Mucosa of gallbladder (tissue), 1 donor: ENCODE data around the gene SLC12A4. TPM values are rescaled to one million over a fixed set of nuclear protein-coding genes. Genes with fewer than 3 reads are reported as not detected.
A peak's percentile ranks its signal among the peaks of the same experiment; 100 is the strongest.
"Not testable (repeated sequence)": the region's sequence is repeated elsewhere in the genome, so short reads cannot be mapped to it uniquely, and the experiment has no call there.

ENCODE experiments used
- DNase-seq: peaks from one replicate; pipeline ENCODE4 v3.0.0-alpha.2; 2020; ENCODE audit warnings: low spot score
- total RNA-seq: library from RNA; stranded (reverse); gene quantifications from one replicate; pipeline ENCODE4 v1.2.1, GENCODE V29; 2021
- donor health status: DM: no; HTN: no; CAD: no.

Gene SLC12A4
- 76.6 TPM for total RNA-seq

DNA sequence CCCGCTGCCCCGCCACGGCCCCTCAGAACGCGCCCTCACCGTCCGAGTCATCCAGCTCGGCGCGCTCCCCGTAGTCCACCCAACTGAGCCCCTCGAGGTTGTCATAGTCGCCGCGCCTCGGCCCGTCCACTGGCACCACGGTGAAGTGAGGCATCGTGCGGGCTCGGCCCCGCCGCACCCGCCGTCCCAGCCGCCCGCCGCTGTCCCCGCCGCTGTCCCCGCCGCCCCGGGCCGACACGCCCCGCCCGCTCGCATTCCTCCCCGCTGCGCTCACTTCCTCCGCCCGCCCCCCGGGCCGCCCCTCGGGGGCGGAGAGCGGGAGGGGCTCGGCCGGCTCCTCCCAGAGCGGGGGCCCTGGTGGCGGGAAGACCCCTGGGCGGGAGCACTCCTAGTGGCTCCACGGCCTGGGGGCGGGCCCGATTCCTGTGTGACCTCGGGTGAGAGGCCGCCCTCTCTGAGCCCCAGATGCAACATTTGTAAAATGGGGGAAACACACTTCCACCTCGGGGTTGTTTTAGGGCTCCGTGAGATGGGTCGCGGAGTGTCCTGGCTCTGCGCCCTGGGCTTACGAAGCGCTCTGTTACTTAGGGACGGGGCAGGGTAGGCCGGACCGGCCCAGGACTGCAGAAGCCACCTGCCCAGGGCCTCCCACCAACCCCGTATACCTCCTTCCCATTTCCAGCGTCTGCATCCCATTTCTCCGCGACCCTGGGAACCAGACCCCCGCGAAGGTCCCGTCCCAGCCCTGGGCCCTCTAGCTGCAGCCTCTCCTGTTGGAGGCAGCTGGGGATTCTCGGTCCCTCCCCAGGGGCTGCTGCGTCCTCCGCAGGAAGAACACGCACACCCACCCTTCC is at the start of gene SLC12A4:
TSS of gene SLC12A4 (minus strand) at position 238 of the 854 bp plus-strand sequence. CDS start at position 154, 84 bp downstream.
- peak; percentile 71 for DNase-seq

- no peak for DNase-seq
These were observed 47.2 kb upstream of the SLC12A4 start, which contains the start of gene DPEP2NB for GRCh38 chr16:68015681-68016080. TSS of gene DPEP2NB (minus strand) at chr16:68015911. CDS start at chr16:68015770, 141 bp downstream.

DNA sequence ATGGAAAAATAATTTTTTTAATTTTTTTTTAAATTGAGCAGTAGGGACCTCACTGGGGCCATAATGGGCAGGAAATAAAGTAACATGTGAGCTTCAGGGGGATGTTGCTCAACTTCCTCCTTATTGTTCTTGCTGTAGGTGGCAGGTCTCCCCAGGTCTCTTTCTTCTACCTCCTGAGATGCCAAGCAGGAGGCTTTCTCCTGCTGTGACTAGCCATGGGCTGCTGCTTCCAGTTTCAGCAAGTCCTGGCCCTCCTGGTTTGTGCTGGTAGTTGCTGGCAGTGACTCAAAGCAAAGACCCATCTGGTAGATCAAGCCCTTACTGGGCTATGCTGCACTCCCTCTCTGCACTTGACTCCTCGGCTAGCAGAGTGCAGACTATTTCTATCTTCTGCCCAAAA is 45.0 kb upstream of the SLC12A4 start:
- DNase-seq: no peak

- not testable (repeated sequence) for DNase-seq
These were observed 41.4 kb upstream of the SLC12A4 start for GRCh38 chr16:68009872-68010271.

DNA sequence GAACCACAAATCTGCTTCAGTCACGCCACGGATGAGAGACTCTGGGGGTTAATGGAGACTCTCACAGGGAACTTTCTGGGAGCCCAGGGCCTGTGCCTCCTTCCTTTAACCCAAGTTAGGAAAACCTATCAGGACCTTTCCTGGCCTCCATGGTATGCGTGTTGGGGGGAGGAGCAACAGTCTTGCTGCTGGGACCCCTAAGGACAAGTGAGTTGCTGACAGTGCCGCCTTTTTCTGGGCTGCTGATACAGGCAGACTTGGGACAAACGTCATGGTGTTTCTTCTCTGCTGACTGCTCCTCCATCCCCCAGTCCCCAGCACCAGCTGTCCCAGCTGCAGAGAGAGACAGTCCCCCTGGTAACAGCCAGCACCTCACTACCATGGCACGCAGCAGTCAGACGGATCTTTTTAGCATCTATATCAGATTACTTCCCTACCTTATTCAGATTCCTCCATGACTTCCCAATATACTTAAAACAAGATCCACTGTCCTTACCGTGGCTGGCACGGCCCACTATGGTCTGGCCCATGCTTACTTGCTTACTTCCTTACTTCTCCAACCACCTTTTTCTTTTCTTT is 40.8 kb upstream of the SLC12A4 start:
- DNase-seq: no peak

DNA sequence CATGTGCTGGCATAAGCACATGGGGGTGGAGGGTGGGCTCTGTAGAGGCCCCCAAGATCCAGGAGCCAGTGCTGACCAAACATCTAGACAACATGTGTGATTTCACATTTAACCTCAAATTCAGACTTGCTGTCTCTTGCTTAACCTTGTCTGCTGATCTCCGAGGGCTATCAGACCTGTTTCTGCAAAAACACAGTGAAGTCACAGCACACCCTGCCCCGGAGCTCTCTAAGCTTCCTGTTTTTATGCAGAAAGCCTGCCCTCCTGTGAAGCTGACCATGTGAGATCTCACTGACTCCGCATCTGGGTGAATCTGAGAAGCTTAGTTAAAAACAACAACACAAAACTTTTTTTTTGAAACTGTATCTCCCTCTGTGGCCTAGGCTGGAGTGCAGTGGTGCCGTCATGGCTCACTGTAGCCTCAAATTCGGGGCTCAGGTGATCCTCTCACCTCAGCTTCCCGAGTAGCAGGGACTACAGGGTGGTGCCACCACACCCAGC is 37.4 kb upstream of the SLC12A4 start:
- peak; percentile 49 for DNase-seq

- no peak for DNase-seq
These were observed 36.8 kb upstream of the SLC12A4 start for GRCh38 chr16:68005211-68005610.

- DNase-seq: no peak
These were observed 34.6 kb upstream of the SLC12A4 start for GRCh38 chr16:68003031-68003430.

- no peak for DNase-seq
These were observed 32.0 kb upstream of the SLC12A4 start for GRCh38 chr16:68000450-68000849.

- no peak for DNase-seq
These were observed 31.5 kb upstream of the SLC12A4 start for GRCh38 chr16:67999985-68000384.

- DNase-seq: not testable (repeated sequence)
These were observed 30.6 kb upstream of the SLC12A4 start, which contains the start of gene DPEP2 for GRCh38 chr16:67998779-67999688. TSS of gene DPEP2 (minus strand) at chr16:67999484. CDS start at chr16:67993212, 6,272 bp downstream.

DNA sequence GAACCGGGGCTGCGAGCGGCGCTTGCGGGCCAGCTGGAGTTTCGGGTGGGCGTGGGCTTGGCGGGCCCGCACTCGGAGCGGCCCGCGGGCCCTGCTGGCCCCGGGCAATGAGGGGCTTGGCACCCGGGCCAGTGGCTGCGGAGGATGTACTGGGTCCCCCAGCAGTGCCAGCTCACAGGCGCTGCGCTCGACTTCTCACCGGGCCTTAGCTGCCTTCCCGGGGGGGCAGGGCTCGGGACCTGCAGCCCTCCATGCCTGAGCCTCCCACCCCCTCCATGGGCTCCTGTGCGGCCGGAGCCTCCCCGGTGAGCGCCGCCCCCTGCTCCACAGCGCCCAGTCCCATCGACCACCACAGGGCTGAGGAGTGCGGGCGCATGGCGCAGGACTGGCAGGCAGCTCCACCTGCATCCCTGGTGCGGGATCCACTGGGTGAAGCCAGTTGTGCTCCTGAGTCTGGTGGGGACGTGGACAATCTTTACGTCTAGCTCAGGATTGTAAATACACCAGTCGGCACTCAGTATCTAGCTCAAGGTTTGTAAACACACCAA is 29.9 kb upstream of the SLC12A4 start:
- not testable (repeated sequence) for DNase-seq

DNA sequence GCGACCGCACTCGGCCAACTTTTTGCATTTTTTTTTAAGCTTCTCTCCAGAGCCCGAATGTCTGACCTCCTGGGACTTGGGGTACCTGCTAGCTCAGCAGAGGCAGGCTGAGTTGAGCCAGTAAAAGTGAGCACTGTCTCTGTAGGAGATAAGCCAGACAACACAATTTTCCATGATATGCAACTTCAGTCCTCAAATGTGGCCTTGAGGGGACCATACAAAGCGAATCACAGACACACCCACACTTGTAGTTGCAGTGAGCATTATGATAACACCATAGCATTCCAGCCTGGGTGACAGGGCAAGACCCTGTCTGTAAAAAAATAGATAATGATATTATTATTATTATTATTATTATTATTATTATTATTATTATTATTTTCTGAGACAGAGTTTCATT is 28.2 kb upstream of the SLC12A4 start:
- DNase-seq: no peak

DNA sequence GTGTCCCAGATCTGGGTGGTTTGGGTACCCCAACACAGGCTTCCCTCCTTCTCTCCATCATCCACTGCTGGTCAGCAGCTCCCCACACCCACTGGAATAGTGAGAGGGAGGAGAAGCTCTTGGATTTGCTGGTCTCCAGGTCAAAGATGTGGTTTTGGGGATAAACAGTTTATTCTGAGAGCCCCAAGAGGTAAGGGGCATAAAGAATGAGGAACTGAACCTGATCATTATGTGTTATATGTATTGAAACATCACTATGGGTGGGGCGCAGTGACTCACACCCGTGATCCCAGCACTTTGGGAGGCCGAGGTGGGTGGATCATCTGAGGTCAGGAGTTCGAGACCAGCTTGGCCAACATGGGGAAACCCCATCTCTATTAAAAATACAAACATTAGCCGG is 27.0 kb upstream of the SLC12A4 start:
- no peak for DNase-seq

GRCh38 chr16:67994040-67994408 is 25.6 kb upstream of the SLC12A4 start:
- not testable (repeated sequence) for DNase-seq

DNA sequence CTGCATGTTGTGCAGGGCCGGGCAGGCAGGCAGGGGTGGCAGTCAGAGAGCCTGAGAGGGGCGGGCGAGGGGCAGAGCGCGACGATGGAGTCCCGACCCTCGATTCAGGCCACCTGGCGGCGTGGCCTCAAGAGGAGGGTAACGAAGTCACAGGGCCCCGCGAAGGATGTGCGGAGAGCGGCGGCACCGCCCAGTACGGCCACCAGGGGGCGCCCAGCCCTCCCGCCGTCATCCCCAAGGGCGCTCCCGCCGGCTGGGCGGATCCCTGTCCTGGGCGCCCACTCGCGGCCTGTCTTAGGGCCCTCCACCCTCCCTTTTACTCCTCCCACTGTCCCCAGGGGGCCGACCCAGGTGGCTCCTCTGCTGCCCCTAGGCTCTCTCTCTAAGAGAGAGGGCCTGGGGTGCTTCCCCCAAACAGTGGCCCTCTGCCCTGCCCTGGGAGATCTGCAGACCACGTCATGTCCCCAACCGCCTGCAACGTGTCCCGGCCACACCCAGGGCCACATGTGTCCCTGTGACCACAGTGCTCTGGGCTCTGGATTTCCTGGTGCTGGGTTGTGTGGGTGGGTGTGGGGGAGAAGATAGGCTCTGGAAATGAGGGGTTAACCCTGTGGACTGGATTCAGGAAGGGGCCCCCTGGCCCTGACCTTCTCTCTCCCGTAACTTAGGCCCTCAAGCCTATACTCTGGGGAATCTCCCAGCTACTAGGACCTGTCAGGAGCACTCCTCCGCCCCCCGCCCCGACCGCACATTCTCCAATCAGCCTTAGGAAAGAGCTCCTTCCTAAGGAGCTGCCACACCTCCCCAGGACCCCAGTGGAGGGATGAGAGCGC is 25.0 kb upstream of the SLC12A4 start:
- peak; percentile 74 for DNase-seq

DNA sequence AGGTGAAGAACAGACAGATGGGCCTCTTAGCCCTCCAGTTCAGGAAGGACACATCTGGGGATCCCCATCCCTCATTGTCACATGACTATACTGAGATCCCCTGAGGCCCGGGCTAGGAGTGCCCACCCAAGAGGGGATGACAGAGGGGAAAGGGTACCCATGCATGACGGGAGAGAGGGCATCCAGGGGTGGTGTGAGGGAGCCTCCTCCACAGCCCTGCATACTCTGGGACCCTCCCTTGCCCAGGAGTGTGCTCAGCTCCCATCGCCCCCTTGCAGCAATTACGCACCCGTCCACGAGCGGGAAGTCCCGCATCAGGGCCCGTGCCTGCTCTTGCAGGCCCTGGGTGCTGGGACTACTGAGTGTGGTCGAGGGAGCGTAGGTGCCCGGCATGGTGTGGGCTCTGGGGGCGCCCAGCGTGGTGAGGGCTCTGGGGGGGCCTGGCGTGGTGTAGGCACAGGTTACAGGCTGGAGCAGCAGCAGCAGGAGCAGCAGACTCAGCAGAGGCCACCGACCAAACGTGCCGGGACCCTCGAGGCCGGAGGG is 24.3 kb upstream of the SLC12A4 start:
- DNase-seq: no peak

DNA sequence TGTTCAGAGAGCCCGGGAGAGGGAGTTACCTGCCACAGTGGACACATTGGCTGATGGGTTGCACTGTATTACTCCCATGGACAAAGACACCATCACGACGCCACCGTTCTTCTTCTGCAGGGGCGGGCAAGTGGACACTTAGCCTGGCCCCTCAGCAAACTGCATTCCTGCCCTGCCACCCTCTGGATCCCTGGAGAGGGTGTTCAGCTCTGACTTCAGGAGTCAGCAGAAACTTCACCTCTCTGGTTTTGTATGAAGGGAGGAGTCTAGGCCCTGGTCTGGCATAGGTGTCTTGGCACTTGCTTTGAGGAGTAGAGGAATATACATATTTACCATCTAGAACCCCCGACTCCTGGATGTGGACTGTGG is 21.6 kb upstream of the SLC12A4 start:
- DNase-seq: no peak

- no peak for DNase-seq
These were observed 21.0 kb upstream of the SLC12A4 start for GRCh38 chr16:67989322-67990017.

DNA sequence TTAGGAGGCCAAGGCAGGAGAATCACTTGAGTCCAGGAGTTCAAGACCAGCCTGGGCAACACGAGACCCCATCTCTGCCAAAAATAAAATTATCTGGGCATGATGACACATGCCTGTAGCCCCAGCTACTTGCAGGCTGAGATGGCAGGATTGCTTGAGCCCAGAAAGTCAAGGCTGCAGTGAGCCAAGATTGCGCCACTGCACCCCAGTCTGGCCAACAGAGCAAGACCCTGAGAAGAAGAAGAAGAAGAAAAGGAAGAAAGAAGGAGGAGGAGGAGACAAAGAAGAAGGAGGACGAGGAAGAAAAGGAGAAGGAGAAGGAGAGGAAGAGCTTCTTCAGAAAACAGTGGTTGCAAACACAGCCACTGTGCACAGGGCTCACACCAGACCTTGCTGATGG is 20.2 kb upstream of the SLC12A4 start:
- no peak for DNase-seq
